Trophoblast cell (in vitro differentiated cells and primary cell): ENCODE measurements around the gene GAN.

Experiments
- DNase-seq, 2 donors: peaks; one replicate each; pipeline ENCODE4 v3.0.0-alpha.2; 2016
- H2AFZ ChIP-seq: 2 replicates; pipeline ENCODE4 v1.6.1; 2013; ENCODE audit warnings: low read length, moderate library complexity, mild to moderate bottlenecking; ENCODE audit not compliant: insufficient read depth, poor library complexity
- H2AK5ac ChIP-seq: 2 replicates; pipeline ENCODE4 v1.6.1; 2013; ENCODE audit warnings: mild to moderate bottlenecking, low read length
- H2BK120ac ChIP-seq: 2 replicates; pipeline ENCODE4 v1.6.1; 2013; ENCODE audit warnings: low read length, mild to moderate bottlenecking, moderate library complexity; ENCODE audit not compliant: insufficient read depth, poor library complexity
- H2BK12ac ChIP-seq: 2 replicates; pipeline ENCODE4 v1.6.1; 2013; ENCODE audit warnings: mild to moderate bottlenecking, low read length, moderate library complexity
- H2BK5ac ChIP-seq: 2 replicates; pipeline ENCODE4 v1.6.1; 2013; ENCODE audit warnings: low read length, low read depth, moderate library complexity, mild to moderate bottlenecking; ENCODE audit not compliant: poor library complexity
- H3K14ac ChIP-seq: 2 replicates; pipeline ENCODE4 v1.6.1; 2013; ENCODE audit warnings: mild to moderate bottlenecking, low read length
- H3K18ac ChIP-seq: 2 replicates; pipeline ENCODE4 v1.6.1; 2013; ENCODE audit warnings: mild to moderate bottlenecking, low read length
- H3K23ac ChIP-seq: 2 replicates; pipeline ENCODE4 v1.6.1; 2013; ENCODE audit warnings: low read length
- H3K27ac ChIP-seq: 2 replicates; pipeline ENCODE4 v1.5.1; 2013; ENCODE audit warnings: low read depth, mild to moderate bottlenecking, inconsistent platforms, low read length, moderate library complexity
- H3K27me3 ChIP-seq: 2 replicates; pipeline ENCODE4 v1.6.1; 2013; ENCODE audit warnings: inconsistent platforms, mild to moderate bottlenecking, low read length, moderate library complexity; ENCODE audit not compliant: insufficient read depth
- H3K36me3 ChIP-seq, 2 experiments: 1 replicate in 1 of 2; 2 replicates in 1 of 2; pipeline ENCODE4 v1.6.1; 2013; ENCODE audit warnings: low read length in 2 of 2, mild to moderate bottlenecking in 2 of 2, moderate library complexity in 1 of 2; ENCODE audit not compliant: insufficient read depth in 2 of 2, control insufficient read depth in 1 of 2
- H3K4ac ChIP-seq: 2 replicates; pipeline ENCODE4 v1.6.1; 2013; ENCODE audit warnings: low read depth, mild to moderate bottlenecking, low read length, moderate library complexity
- H3K4me1 ChIP-seq, 2 experiments: 1 replicate in 1 of 2; 2 replicates in 1 of 2; pipeline ENCODE4 v1.6.1; 2013; ENCODE audit warnings: low read length in 2 of 2, mild to moderate bottlenecking in 2 of 2, moderate library complexity in 1 of 2; ENCODE audit not compliant: insufficient read depth in 2 of 2, control insufficient read depth in 1 of 2
- H3K4me2 ChIP-seq: 2 replicates; pipeline ENCODE4 v1.6.1; 2013; ENCODE audit warnings: inconsistent platforms, mild to moderate bottlenecking, low read length, moderate library complexity
- H3K4me3 ChIP-seq: 2 replicates; pipeline ENCODE4 v1.5.1; 2013; ENCODE audit warnings: mild to moderate bottlenecking, low read depth, low read length, inconsistent platforms
- H3K79me1 ChIP-seq: one replicate; pipeline ENCODE4 v1.6.1; 2013; ENCODE audit warnings: low read length
- H3K79me2 ChIP-seq: 2 replicates; pipeline ENCODE4 v1.6.1; 2013; ENCODE audit warnings: low read length, mild to moderate bottlenecking; ENCODE audit not compliant: control insufficient read depth, insufficient read depth, poor library complexity
- H3K9ac ChIP-seq: 2 replicates; pipeline ENCODE4 v1.6.1; 2013; ENCODE audit warnings: mild to moderate bottlenecking, low read length
- H3K9me3 ChIP-seq: 2 replicates; pipeline ENCODE4 v1.6.1; 2013; ENCODE audit warnings: low read depth, mild to moderate bottlenecking, control low read depth, inconsistent platforms, low read length; ENCODE audit not compliant: insufficient read depth
- H4K12ac ChIP-seq: 2 replicates; pipeline ENCODE4 v1.6.1; 2013; ENCODE audit warnings: low read depth, mild to moderate bottlenecking, low read length, moderate library complexity
- H4K8ac ChIP-seq: 2 replicates; pipeline ENCODE4 v1.6.1; 2013; ENCODE audit warnings: low read depth, mild to moderate bottlenecking, low read length, moderate library complexity
- H4K91ac ChIP-seq: one replicate; pipeline ENCODE4 v1.6.1; 2013; ENCODE audit warnings: low read depth, mild to moderate bottlenecking, low read length, moderate library complexity
- WGBS: extraction: QIAGEN DNeasy Blood & Tissue Kit; methylation state at CpG from one replicate; pipeline ENCODE4 v1.1.7; 2013; ENCODE audit warnings: missing lambda C conversion rate; ENCODE audit not compliant: insufficient read length, insufficient coverage; ENCODE audit errors: extremely low coverage; 5-methylcytosine and 5-hydroxymethylcytosine counted together

Gene GAN

DNA sequence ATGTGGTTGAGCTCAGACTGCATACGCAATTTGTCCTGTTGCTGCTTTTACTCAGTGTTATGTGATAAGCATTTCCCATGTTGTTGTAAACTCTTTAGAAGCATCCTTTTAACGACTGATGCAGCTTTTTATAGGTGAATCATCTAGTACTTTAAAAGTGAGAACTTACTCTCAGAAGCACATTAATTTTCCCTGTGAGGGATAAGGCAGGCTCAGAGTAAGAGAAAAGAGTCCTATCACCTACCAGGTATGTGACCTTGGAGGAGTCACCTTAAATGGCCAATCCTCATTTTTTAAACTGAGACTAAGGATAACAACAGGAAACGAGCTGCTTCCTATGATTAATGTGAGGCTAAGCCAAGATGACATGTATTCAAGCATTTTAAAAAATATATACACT, 34.4 kb upstream of the GAN start:
- whole genome bisulfite sequencing: no CpG with 5 or more reads among the region's 3 CpGs
- H3K4me1 ChIP-seq: peaks cover 12% of the 10 kb centered on the region in 2 experiments

GRCh38 chr16:81283044-81283443, 31.7 kb upstream of the GAN start:
- no peak overlapping the region for H4K8ac ChIP-seq
- H3K4me3 ChIP-seq: no peak overlapping the region
- H3K18ac ChIP-seq: no peak overlapping the region
- no peaks in the 10 kb centered on the region for H3K79me2 ChIP-seq
- peaks cover 4% of the 10 kb centered on the region in 2 experiments for H3K4me1 ChIP-seq
- H3K9me3 ChIP-seq: no peaks in the 10 kb centered on the region
- H3K27ac ChIP-seq: no peak overlapping the region
- no peaks in the 10 kb centered on the region for H3K36me3 ChIP-seq
- no peaks in the 10 kb centered on the region for H3K27me3 ChIP-seq
- no peak overlapping the region for H2AFZ ChIP-seq
- no peak overlapping the region for H4K12ac ChIP-seq
- no peak overlapping the region for H3K4ac ChIP-seq
- no peak overlapping the region for H2BK12ac ChIP-seq
- H3K79me1 ChIP-seq: peaks cover 6% of the 10 kb centered on the region
- H2BK120ac ChIP-seq: no peak overlapping the region
- H3K23ac ChIP-seq: no peak overlapping the region
- H3K4me2 ChIP-seq: no peak overlapping the region
- H3K14ac ChIP-seq: no peak overlapping the region
- no CpG with 5 or more reads among the region's 3 CpGs for WGBS
- H2AK5ac ChIP-seq: no peak overlapping the region
- H3K9ac ChIP-seq: no peak overlapping the region
- H4K91ac ChIP-seq: no peak overlapping the region
- peak; percentile 43 to 66 for DNase-seq
- no peak overlapping the region for H2BK5ac ChIP-seq

More for the DNA sequence above, 34.4 kb upstream of the GAN start:
- Histone ChIP-seq H2BK120ac (no peak overlapping the region), H2AK5ac (no peak overlapping the region), H4K8ac (no peak overlapping the region), H3K79me2 (no peaks in the 10 kb centered on the region), H3K36me3 (no peaks in the 10 kb centered on the region), H3K4me3 (no peak overlapping the region), H3K9ac (no peak overlapping the region), H3K9me3 (no peaks in the 10 kb centered on the region), H3K27ac (no peak overlapping the region), H4K91ac (no peak overlapping the region), H3K18ac (no peak overlapping the region), H2BK12ac (no peak overlapping the region), H3K4me2 (no peak overlapping the region), H4K12ac (no peak overlapping the region), H3K4ac (no peak overlapping the region), H2AFZ (no peak overlapping the region), H3K27me3 (no peaks in the 10 kb centered on the region), H3K23ac (no peak overlapping the region), H3K14ac (no peak overlapping the region), H3K79me1 (peaks cover 19% of the 10 kb centered on the region), H2BK5ac (no peak overlapping the region)
- no peak for DNase-seq

GRCh38 chr16:81284995-81285600, 29.7 kb upstream of the GAN start:
- H4K12ac ChIP-seq: no peak overlapping the region
- no peak overlapping the region for H3K4ac ChIP-seq
- no peak overlapping the region for H3K23ac ChIP-seq
- no peaks in the 10 kb centered on the region for H3K27me3 ChIP-seq
- H3K14ac ChIP-seq: no peak overlapping the region
- H2BK5ac ChIP-seq: no peak overlapping the region
- no peak overlapping the region for H3K27ac ChIP-seq
- H3K36me3 ChIP-seq: no peaks in the 10 kb centered on the region
- no peak overlapping the region for H2AFZ ChIP-seq
- WGBS: no CpG with 5 or more reads among the region's 8 CpGs
- H3K79me2 ChIP-seq: no peaks in the 10 kb centered on the region
- no peak overlapping the region for H3K4me2 ChIP-seq
- no peak overlapping the region for H4K8ac ChIP-seq
- H3K4me3 ChIP-seq: no peak overlapping the region
- no peak overlapping the region for H4K91ac ChIP-seq
- peaks cover 0 to 2% of the 10 kb centered on the region in 2 experiments for H3K4me1 ChIP-seq
- no peak for DNase-seq
- H2BK12ac ChIP-seq: no peak overlapping the region
- no peak overlapping the region for H3K18ac ChIP-seq
- H2BK120ac ChIP-seq: no peak overlapping the region
- H3K79me1 ChIP-seq: peaks cover 2% of the 10 kb centered on the region
- peaks cover 2% of the 10 kb centered on the region for H3K9me3 ChIP-seq
- no peak overlapping the region for H3K9ac ChIP-seq
- no peak overlapping the region for H2AK5ac ChIP-seq

GRCh38 chr16:81286190-81286589, 28.6 kb upstream of the GAN start:
- H3K4ac ChIP-seq: no peak overlapping the region
- H3K9me3 ChIP-seq: peaks cover 2% of the 10 kb centered on the region
- H4K12ac ChIP-seq: no peak overlapping the region
- no peak overlapping the region for H4K8ac ChIP-seq
- no peak overlapping the region for H4K91ac ChIP-seq
- H3K79me1 ChIP-seq: peaks cover 2% of the 10 kb centered on the region
- H3K18ac ChIP-seq: no peak overlapping the region
- no peaks in the 10 kb centered on the region for H3K27me3 ChIP-seq
- WGBS: no CpG with 5 or more reads among the region's 1 CpG
- H2BK5ac ChIP-seq: no peak overlapping the region
- no peak for DNase-seq
- H3K23ac ChIP-seq: no peak overlapping the region
- no peak overlapping the region for H3K4me2 ChIP-seq
- no peak overlapping the region for H2AK5ac ChIP-seq
- H2AFZ ChIP-seq: no peak overlapping the region
- peaks cover 0 to 2% of the 10 kb centered on the region in 2 experiments for H3K4me1 ChIP-seq
- H3K36me3 ChIP-seq: no peaks in the 10 kb centered on the region
- H3K4me3 ChIP-seq: no peak overlapping the region
- no peak overlapping the region for H3K14ac ChIP-seq
- no peak overlapping the region for H2BK120ac ChIP-seq
- H2BK12ac ChIP-seq: no peak overlapping the region
- H3K27ac ChIP-seq: no peak overlapping the region
- no peak overlapping the region for H3K9ac ChIP-seq
- no peaks in the 10 kb centered on the region for H3K79me2 ChIP-seq
